NCI-H187 (cell line): Measurements from ENCODE around the gene ASCL4.
"Not testable (repeated sequence)": the region's sequence is repeated elsewhere in the genome, so short reads cannot be mapped to it uniquely, and the experiment has no call there.

Experiments used
- DNase-seq, 2 experiments: peaks; one replicate each; lab custom pipeline; 2025; lab: John Stamatoyannopoulos, UW

ASCL4 gene, protein sequence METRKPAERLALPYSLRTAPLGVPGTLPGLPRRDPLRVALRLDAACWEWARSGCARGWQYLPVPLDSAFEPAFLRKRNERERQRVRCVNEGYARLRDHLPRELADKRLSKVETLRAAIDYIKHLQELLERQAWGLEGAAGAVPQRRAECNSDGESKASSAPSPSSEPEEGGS

DNA sequence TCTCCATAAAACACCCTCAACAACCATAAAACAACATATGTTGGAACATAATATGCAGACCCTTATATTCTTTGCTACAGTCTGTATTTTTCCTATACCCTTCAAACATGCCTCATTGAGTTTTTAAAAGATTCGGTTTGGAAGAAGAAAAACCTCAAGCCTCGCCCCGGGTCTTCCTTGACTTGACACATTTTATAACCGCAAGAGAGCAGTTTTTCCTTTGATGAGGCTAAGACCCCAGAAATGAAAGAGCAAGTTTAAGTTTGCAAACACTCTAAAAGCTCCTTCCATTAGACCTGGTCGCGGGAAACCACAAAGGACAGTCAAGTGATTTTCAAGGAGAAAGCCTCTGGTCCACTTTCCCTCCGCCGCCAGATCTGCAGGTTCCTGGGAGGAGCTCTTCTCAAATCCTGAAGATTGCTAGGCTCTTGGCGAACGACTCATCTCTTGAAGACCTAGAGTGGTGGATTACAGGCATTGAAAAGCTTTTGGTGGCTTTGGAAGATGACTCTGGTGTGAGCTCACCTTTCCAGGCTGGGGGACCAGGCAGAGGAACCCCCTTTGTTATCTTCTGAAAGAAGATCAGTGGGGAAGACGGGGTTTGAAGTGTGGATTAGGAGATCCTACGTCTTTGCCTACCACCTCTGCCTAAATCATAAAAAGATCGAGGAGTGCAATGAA is at the start of gene ASCL4:
Gene ASCL4 (plus strand): TSS at position 356 of the 681 bp plus-strand sequence. CDS start 515 bp downstream, outside the sequence.
- no peak for DNase-seq

DNA sequence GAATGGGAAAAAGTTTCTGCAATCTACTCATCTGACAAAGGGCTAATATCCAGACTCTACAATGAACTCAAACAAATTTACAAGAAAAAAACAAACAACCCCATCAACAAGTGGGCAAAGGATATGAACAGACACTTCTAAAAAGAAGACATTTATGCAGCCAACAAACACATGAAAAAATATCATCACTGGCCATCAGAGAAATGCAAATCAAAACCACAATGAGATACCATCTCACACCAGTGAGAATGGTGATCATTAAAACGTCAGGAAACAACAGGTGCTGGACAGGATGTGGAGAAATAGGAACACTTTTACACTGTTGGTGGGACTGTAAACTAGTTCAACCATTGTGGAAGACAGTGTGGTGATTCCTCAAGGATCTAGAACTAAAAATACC is 47.2 kb upstream of the ASCL4 start:
- DNase-seq = not testable (repeated sequence)

DNA sequence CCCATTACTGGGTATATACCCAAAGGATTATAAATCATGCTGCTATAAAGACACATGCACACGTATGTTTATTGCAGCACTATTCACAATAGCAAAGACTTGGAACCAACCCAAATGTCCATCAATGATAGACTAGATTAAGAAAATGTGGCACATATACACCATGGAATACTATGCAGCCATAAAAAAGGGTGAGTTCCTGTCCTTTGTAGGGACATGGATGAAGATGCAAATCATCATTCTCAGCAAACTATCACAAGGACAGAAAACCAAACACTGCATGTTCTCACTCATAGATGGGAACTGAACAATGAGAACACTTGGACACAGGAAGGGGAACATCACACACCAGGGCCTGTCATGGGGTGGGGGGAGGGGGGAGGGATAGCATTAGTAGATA is 46.8 kb upstream of the ASCL4 start:
- DNase-seq = not testable (repeated sequence)

DNA sequence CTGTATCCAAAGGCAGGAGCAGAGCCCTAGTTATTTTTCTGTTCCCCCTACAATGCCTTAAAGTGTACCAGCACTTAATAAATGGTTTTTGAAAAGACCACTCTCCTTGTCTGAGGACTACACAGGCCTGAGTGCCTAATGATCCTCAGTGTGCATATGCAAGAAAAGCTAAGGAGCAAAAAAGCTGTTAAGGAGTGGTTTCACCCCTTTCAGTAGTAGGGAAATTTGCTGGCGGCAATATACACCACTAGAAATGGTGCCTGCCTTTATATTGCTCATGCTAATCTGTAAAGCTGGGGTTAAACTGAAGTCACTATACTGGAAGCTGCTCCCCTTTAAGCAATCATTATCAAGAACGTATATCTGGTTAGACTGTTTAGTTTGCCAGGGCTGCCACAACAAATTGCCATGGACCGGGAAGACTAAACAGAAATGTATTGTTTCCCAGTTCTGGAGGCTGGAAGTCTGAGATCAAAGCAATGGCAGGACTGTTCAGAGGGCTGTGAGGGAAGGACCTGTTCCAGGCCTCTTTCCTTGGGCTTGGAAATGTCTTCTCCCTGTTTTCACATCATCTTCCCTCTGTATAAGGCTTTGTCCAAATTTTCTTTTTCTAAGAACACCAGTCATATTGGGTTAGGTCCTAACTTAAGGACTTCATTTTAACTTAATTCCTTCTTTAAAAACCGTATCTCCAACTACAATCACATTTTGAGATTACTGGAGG is 43.7 kb upstream of the ASCL4 start:
- no peak for DNase-seq

DNA sequence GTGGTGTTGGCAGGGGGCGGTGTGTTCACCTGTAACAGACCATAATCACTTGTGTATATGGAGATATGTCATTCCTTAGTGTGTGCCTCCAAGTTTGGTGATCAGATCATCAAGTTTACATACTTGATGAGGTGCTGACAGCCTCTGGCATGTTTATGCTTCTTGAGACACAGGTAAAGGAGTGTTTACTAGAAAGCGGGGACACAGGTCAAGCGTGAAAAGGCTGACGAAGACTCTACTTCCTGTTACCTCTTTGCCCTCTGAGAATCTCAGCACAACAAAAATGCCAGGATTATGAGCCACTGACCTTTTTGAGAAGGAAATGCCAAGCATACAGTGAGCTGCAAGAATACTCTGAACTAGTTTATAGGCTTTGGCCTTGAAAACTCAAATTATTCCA is 43.1 kb upstream of the ASCL4 start:
- no peak for DNase-seq

DNA sequence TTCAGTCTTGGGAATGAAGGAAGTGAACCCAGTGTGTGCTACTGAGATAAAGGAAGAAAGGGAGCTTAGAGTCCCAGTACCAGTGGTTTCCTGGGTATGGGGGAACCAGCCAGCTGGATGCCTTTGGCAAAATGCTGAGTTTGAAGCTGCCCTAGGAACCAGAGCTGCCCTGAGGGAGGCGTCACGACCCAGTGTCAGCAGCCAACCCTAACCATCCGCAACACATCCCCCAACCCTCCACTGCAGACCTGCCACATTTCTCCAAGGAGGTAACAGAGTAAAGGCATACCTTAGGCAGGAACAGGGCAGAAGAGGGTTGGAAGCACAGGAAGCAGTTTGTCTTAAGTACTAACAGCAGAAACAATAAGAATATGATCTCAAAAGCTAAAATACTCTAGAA is 42.1 kb upstream of the ASCL4 start:
- no peak for DNase-seq

DNA sequence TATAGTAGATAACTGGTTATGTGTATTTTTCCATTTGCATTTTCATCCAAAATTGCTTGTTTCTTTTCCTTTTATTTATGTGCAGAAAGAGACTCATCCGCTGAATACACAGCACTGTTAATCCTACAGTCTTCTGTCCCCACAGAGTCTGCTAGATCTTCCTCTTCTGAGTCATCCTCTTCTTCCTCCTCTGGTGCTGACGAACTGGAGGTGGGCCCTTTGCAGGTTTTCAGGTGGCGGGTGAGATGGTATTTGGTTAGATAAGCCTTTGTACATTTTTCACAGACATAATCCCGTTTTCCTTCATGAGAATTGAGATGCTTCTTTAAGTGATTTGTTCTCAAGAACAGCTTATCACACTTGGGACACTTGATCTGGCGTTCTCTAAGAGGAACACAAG is 40.4 kb upstream of the ASCL4 start:
- DNase-seq = no peak

DNA sequence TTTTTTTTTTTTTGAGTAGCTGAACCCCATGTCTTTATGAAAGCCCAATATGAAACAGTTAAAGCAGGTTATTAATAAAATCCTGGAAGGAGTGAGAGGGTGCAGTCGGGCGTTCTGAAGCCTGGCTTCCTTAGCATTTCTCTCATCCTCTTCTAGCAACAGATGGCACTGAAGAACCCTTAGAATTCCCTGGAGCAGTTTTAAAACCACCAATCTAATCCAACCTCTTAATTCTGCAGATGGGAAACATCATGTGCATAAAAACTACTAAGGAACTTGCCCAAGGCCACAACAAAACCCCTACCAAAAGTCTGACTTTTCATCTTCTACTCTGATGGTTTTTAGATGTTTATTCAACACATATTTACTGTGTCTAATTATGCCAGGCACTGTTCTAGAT is 38.7 kb upstream of the ASCL4 start:
- no peak for DNase-seq

DNA sequence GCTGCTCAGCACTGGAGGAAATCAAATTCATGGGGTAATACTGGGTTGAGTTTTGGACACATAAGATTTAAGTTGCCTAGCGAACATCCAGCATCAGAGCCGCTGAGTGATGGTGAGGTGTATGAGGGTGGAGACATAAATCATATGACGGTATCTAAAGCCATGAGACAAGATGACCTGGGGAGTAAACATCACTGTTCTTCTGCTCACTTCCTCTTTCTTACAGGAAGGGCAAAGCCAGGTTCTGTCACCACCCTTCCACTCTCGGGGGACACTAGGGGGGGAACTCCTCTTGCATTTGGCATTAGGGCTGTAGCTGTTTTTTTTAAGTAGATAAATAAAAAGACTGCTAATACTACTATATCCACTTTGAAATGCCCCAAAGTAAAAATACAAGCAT is 37.6 kb upstream of the ASCL4 start:
- no peak for DNase-seq

DNA sequence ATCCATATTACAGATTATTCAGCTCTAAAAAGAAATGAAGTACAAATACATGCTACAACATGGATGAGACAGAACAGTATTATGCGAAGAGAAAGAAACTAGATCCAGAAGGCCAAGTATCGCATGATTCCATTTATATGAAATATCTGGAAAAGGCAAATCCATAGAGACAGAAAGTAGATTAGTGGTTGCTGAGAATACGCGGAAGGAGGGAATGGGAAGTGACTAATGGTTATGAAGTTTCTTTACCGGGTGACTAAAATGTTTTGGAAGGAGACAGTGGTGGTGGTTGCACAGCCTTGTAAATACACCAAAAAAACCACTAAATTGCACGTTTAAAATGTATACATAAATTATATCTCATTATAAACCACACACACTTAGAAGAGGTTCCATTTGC is 26.0 kb upstream of the ASCL4 start:
- DNase-seq = no peak

DNA sequence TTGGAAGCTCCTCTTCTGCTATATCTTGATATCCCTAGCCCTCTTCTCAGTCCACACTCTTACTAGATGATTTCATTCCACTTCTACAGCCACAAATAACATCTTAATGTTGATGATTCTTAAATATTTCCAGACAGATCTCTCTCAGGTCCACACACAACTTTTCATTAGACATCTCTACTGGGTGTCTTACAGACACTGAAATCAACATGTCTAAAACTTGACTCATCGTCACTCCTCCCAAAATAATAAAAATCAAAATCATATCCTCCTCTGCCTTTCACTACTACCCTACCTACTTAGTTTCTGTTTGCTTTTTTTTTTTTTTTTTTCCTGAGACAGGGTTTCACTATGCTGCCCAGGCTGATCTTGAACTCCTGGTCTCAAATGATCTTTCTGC is 25.4 kb upstream of the ASCL4 start:
- DNase-seq = no peak

DNA sequence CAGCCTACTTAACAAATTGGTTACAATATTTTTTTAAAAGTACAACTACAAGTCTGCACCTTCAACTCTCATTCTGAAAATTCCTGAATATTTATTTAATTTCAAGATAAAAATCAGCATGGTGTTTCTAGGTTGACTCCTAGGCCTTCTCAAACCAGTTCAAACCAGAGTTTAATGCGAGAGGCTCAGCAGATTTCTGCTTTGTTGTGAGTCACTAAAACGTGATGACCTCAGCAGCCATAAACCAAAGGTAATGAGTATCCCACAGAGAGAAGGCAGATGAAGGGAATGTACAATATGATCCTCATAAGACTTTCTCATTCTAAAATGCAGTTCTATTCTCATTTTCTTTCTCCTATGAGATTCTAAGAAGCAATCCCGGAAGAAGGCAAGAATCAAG is 15.1 kb upstream of the ASCL4 start:
- no peak for DNase-seq

DNA sequence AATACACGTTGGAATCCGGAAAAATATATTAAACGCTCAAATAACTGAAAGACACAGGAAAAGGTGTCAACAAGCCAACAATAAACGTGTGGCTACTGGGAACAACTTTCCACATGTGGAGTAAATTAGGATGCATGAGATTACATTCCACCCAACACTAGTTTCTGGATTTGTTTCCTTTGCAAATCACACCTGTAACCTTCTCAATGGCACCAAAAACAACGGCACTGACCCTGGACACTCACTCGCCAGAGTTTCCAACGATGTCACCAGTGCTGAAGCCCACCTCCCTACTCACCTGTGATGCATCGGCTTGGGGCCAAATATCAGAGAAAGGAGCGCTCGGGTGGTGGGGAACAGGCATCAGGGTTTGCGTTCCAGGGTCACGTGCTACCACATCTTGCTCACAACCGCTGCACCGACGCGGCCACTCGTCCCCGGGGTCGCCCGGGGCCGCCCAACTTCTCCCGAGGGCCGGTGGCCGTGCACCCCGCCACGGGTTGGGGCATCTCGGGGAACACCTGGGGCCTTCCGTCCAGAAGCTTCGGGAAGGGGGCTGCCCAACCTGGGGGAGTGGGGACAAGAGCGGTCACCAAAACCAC is 14.2 kb upstream of the ASCL4 start:
- no peak for DNase-seq

DNA sequence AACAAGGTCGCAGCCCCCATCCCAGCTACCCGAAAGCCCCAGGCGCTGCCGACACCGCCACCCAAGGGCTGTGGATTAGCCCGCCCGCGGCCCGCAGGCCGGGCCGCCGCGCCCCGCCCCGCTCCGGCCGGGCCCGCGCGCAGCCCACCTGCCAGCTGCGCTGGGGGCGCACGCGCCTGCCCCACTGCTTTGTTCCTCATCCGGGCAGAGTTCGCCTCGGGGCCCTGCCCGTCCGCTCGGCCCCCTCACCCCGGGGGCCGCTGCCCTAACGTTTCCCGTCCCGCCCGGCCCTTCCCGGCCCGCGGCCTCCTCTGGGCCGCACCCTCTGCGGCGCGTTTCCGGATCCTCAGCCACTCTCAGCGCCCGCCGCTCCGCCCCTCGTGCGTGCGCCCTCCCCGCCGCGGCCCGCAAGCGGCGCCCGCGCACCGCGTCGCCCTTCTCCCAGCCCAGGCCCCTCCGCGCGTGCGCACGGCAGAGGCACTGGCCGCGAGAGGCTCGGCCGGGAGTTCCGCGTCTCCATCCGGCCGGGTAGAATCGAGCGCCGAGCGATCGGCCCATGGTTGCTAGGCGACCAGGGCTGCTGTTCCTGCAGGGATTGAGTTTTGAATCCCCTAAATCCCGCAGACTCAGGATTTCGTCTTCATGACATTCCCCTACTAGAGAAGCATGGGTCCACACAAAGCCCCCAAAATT is 13.5 kb upstream of the ASCL4 start, which contains the start of gene PRDM4:
Gene PRDM4 (minus strand): TSS at position 329 of the 693 bp plus-strand sequence. CDS start 622 bp downstream, outside the sequence.
- DNase-seq = peak; percentile 83 to 96

DNA sequence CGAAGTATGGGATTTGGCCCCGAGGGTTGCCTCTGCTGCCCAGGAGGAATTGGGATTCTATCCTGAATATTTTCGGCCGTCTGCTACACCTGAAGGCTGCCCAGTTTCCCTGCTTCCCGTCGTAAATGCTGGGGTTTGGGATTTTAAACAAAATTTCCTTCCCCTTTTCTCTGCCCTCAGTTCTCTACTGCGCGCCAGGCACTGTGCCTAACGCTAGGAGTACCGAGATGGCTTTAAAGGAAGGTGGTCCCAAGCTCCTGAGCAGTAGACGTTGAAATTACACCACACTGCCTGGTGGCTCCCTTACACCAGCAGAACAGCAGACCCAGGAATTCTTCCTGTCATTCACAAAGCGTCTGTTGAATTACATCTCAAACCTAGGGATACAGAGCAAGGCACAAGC is 13.0 kb upstream of the ASCL4 start:
- DNase-seq = no peak

DNA sequence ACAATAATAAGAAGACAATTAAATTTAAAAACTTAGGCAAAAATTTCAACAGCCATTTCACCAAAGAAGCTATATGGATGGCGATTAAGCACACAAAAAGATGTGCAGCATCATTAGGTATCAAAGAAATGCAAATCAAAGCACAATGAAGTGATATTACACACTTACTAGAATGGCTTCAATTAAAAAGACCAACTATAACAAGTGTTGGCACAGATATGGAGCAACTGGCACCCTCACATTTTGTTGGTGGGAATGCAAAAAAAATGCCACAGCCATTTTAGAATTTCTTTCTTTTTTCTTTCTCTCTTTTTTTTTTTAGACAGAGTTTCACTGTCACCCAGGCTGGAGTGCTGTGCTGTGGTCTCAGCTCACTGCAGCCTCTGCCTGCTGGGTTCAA is 11.6 kb upstream of the ASCL4 start:
- no peak for DNase-seq

DNA sequence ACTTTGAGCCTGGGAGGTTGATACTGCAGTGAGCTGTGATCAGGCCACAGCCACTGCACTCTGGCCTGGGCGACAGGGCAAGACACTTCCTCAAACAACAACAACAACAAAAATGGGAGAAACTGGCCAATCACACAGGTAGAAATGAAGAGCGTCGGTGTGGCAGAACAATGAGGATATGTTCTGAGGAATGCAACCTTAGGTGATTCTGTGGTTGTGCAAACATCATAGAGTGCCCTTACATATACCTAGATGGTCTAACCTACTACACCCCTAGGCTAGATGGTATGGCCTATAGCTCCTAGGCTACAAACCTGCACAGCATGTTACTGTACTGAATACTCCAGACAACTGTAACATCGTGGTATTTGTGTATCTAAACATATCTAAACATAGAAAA is 9.9 kb upstream of the ASCL4 start:
- no peak for DNase-seq

DNA sequence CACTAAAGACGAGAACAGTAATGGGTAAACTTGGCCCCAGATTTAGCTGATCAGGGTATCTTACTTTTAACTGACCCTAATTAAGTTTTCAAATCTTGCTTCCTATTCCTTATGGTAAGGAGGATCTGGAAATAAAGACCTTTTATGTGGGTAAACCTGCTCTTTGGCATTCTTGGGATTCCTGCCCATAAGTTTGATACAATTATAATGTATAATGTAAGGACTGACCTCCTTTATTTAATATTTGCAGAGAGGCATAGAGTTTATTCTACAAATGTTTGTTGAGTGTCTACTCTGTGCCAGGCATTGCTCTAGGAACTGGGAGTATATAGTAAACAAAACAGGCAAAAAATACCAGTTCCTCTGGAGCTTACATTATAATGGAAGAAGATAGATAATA is 9.2 kb upstream of the ASCL4 start:
- no peak for DNase-seq

DNA sequence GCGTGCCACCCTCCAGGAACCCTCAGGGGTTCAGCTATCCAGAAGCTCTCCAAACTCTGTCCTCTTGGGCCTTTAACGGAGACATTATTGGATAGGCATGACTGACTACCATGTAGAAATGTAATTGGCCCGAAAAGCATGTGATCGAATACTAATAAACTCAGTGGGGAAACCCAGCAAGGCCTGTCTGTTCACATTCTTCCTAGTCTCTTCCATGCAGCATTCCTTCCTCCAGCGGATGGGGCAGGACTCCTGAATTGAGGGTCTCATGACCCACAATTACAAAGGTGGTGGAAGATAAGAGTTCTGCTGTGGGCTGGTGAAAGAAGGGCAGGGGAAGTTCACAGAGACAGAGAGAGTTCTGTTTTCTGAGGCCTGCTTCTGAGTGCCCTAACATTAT is 7.0 kb upstream of the ASCL4 start:
- DNase-seq = no peak

DNA sequence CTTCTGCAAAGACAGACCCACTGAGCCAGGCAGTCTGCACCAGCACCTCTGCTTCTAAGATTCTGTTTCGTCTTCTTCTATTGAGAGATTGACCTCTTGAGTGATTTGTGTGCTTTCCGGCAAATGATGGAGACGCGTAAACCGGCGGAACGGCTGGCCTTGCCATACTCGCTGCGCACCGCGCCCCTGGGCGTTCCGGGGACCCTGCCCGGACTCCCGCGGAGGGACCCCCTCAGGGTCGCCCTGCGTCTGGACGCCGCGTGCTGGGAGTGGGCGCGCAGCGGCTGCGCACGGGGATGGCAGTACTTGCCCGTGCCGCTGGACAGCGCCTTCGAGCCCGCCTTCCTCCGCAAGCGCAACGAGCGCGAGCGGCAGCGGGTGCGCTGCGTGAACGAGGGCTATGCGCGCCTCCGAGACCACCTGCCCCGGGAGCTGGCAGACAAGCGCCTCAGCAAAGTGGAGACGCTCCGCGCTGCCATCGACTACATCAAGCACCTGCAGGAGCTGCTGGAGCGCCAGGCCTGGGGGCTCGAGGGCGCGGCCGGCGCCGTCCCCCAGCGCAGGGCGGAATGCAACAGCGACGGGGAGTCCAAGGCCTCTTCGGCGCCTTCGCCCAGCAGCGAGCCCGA is 703 bp downstream of the ASCL4 start:
- DNase-seq = no peak

DNA sequence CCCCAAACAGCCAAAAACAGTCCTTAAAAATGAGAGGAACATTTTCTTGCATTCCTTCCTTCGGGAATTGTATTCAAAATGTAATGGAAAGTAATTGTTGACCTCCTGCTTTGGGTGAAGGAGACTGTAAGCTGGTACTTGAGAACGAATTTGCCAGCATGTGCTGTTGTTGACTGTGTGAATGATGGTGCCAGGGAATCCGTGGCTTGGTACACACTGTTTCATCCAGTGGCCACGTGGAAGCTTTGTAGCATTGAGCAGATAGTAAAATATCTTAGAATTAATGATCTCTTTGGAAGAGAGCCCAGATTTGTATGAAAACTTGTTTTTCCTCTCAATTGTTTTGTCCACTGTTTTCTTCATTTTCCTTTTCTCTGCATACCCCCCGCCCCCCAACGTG is 1.7 kb downstream of the ASCL4 start:
- DNase-seq = no peak
